Fibroblast of pulmonary artery (primary cell): ENCODE measurements around the gene ARID3A.

Experiments used
- DNase-seq: peaks from one replicate; pipeline ENCODE4 v3.0.0-alpha.2; 2010; ENCODE audit warnings: low read depth
- H3K4me3 ChIP-seq: replicated peaks from 2 replicates; pipeline ENCODE4 v1.5.1; 2011; ENCODE audit warnings: low read depth, mild to moderate bottlenecking, control low read depth, low read length, moderate library complexity
- TF ChIP-seq, protein P1 (sequence below): IDR thresholded peaks from 2 replicates; pipeline ENCODE4 v1.5.1; 2011; ENCODE audit warnings: mild to moderate bottlenecking, control low read depth, low read length, inconsistent platforms; ENCODE audit errors: missing control alignments

Gene ARID3A

DNA sequence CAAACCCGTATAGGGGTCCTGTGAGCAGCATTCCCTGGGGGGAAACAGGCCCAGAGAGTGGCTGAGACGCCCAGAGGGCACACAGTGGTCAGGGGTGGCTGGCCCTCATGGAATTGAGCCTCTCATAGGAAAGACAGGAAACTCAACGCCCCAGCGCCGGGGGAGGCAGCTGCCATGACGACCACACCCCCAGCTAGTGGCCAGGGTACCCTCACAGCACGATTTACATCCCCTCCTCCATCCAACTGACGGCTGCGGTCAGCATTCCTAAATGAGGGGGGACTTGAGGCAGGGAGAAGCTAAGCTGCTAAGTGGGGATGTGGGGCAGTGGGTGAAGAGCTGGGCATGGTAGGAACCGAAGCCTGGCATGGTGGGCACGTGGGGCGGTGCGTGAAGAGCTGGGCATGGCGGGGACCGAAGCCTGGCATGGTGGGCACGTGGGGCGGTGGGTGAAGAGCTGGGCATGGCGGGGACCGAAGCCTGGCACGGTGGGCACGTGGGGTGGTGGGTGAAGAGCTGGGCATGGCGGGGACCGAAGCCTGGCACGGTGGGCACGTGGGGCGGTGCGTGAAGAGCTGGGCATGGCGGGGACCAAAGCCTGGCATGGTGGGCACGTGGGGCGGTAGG, 42.9 kb upstream of the ARID3A start:
- no peak for DNase-seq
- no peak overlapping the region for H3K4me3 ChIP-seq
- TF ChIP-seq, protein P1, sequence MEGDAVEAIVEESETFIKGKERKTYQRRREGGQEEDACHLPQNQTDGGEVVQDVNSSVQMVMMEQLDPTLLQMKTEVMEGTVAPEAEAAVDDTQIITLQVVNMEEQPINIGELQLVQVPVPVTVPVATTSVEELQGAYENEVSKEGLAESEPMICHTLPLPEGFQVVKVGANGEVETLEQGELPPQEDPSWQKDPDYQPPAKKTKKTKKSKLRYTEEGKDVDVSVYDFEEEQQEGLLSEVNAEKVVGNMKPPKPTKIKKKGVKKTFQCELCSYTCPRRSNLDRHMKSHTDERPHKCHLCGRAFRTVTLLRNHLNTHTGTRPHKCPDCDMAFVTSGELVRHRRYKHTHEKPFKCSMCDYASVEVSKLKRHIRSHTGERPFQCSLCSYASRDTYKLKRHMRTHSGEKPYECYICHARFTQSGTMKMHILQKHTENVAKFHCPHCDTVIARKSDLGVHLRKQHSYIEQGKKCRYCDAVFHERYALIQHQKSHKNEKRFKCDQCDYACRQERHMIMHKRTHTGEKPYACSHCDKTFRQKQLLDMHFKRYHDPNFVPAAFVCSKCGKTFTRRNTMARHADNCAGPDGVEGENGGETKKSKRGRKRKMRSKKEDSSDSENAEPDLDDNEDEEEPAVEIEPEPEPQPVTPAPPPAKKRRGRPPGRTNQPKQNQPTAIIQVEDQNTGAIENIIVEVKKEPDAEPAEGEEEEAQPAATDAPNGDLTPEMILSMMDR, result no peak

DNA sequence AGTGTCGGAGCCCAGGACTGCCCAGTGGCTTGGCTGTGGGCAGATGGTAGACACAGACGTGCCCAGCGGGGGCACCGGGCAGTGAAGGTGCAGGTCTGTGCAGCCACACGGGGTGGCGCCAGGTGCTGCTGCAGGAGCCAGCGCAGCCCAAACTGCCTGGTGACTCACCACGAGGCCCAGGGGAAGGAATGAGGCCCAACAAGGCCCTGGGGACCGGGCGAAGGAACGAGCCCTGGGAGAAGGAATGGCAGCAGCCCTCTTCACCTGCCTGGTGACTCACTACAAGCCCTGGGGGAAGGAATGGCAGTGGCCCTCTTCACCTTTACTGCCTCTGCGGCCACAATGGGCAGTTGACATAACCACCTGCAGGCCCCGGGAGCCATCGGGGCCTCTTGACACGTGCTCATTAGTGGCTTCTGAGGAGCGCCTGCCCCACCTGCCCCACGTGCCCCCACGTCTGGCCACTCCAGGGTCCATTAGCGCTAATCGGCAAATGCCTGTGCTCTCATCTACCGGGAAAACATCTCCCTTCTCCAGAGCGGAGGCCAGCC, 42.1 kb upstream of the ARID3A start:
- TF ChIP-seq, protein P1, result no peak

DNA sequence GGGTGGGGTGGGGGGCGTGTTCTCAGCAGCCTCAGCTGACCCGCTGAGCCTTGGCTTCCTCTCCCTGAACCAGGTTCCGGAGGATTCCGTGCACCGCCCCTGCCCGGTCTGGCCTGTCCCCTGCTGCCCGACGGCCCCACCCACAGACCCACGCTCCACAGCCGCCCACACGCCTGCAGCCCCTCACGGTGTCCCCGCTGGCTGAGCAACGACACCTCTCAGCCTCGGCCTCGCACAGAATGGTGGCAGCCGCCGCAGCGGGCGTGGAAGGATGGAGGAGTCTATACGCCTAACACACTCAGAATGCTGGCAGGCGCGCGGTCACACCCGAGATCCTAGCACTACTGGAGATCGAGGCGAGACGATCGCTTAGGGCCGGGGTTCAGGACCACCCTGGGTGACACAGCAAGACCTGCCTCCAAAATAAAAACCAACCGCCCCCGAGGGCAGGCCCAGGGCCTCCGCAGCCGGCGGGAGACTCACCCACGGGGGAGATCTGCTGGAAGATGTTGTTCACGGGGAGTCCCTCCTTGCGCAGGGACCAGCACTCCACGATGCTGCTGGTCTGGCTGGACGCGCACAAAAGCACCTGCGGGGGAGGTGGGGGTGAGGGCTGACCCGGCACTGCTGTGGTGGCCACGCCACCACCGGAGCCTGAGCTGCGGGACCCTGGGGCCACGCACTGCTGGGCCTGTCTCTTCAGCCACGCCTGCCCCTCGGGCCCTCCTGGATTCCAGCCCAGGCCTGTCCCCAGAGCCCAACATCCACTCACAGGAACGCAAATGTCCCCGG, 41.2 kb upstream of the ARID3A start:
- H3K4me3 ChIP-seq, result no peak overlapping the region
- no peak for DNase-seq
- TF ChIP-seq, protein P1, result no peak

More for the DNA sequence above, 42.1 kb upstream of the ARID3A start:
- no peak for DNase-seq
- H3K4me3 ChIP-seq, result no peak overlapping the region

DNA sequence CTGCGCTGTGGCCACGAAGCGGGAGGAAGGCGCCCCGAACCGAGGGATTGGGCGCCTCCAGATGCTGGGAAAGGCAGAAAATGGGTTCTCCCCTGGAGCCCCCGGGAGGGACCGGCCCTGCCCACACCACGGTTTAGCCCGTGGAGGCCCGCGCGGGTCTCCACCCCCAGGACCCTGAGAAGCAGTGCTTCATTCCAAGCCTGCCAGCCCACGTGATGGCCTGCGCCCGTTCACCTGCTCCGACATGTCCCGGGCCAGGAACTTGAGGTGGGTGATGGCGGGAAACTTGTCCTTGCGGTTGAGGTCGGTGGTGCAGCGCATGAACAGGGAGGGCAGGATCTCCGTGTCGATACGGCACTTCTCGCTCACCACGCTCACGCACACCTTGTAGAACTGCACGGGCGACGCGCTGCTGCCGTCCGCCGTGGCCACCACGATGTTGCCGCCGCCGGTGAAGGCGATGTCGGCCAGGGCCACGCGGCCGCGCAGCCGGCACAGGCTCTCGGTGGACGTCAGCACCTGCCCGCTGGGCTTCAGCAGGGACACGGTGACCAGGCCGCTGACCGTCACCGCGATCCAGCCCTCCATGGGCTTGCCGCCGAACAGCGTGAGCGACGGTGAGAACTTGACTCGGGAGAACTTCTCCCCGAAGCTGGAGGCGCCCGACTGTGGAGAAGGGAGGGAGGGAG, 40.2 kb upstream of the ARID3A start:
- H3K4me3 ChIP-seq, result no peak overlapping the region
- no peak for DNase-seq
- TF ChIP-seq, protein P1, result no peak

DNA sequence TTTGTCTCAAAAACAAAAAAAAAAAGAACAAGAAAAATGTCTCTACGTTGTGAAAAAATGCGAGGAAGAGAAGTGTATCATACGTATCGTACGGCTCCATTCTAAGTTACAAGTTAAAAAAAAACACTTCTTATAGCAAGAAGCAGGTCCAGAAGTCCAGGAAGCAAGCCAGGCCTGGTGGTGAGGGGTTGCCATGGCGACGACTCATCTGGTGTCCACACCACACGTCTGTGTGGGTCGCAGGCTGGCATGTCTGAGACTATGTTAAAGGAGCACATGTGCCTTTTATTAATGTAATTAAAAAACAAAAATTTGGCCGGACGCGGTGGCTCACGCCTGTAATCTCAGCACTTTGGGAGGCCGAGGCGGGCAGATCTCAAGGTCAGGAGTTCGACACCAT, 38.8 kb upstream of the ARID3A start:
- TF ChIP-seq, protein P1, result no peak
- no peak overlapping the region for H3K4me3 ChIP-seq
- peak; percentile 67 for DNase-seq

DNA sequence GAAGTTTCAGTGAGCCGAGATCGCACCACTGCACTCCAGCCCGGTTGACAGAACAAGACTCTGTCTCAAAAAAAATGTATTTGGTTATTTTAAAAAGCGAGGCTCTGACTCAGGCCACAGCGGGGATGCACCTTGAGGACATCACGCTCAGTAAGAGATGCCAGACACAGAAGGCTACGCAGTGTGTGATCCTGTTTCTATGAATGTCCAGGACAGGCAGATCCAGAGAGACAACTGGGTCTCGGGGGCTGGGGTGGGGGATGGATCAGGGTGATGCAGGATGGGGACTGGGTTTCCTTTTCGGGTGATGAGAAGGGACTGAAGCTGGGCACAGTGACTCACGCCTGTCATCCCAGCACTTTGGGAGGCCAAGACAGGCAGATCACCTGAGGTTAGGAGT, 38.2 kb upstream of the ARID3A start:
- no peak overlapping the region for H3K4me3 ChIP-seq
- TF ChIP-seq, protein P1, result no peak
- DNase-seq, result no peak
